Uterus (tissue), 4 donors: ENCODE data around the gene LRIG2. TPM values are rescaled to one million over a fixed set of nuclear protein-coding genes. Genes with fewer than 3 reads are reported as not detected.
"Not testable (repeated sequence)": the region's sequence is repeated elsewhere in the genome, so short reads cannot be mapped to it uniquely, and the experiment has no call there.

Experiments used
- DNase-seq, 2 donors: peaks; one replicate each; pipeline ENCODE4 v3.0.0-alpha.2; 2019 to 2020
- H3K27ac ChIP-seq, 2 donors: fragments of 200-600 bp; sonication (generic); 1 replicate in 1 of 2; 2 replicates in 1 of 2; pipeline ENCODE4 v1.5.1; 2016 to 2018
- H3K27me3 ChIP-seq, 2 donors: fragments of 200-600 bp; sonication (generic); one replicate each; pipeline ENCODE4 v1.5.1; 2018 to 2019; ENCODE audit warnings: control low read depth in 1 of 2
- H3K36me3 ChIP-seq, 2 donors: fragments of 200-600 bp; sonication (generic); one replicate each; pipeline ENCODE4 v1.5.1; 2019; ENCODE audit warnings: control low read depth in 1 of 2
- H3K4me1 ChIP-seq, 2 donors: fragments of 200-600 bp; sonication (generic); one replicate each; pipeline ENCODE4 v1.5.1; 2018 to 2019; ENCODE audit warnings: control low read depth in 1 of 2
- H3K4me3 ChIP-seq, 2 donors: fragments of 200-600 bp; sonication (generic); 1 replicate in 1 of 2; 2 replicates in 1 of 2; pipeline ENCODE4 v1.5.1; 2018 to 2019; ENCODE audit warnings: mild to moderate bottlenecking in 1 of 2
- H3K9me3 ChIP-seq, 2 donors: fragments of 200-600 bp; sonication (generic); one replicate each; pipeline ENCODE4 v1.5.1; 2019; ENCODE audit warnings: control low read depth in 1 of 2
- CTCF ChIP-seq, 4 experiments: fragments of 200-600 bp in 2 of 4; fragments of 450-650 bp in 2 of 4; sonication (generic) in 2 of 4; IDR thresholded peaks; one replicate each; pipeline ENCODE4 v1.5.1; 2016 to 2019; ENCODE audit warnings: antibody characterized with exemption in 4 of 4, mild to moderate bottlenecking in 2 of 4, moderate library complexity in 1 of 4
- POLR2A ChIP-seq, 2 donors: fragments of 450-650 bp; IDR thresholded peaks; one replicate each; pipeline ENCODE4 v1.6.1; 2016; ENCODE audit warnings: antibody characterized with exemption in 2 of 2, mild to moderate bottlenecking in 1 of 2, moderate library complexity in 1 of 2
- intact Hi-C: fragments of 100-400 bp; cut with DNase I; formaldehyde crosslinking; loops from one replicate; pipeline ENCODE4 v1.15.1; 2023; ENCODE audit warnings: low total_unique reads
- total RNA-seq, 4 donors: library from RNA; depleted of rRNA in 3 of 4; stranded (reverse); fragments of >200 nt in 3 of 4; gene quantifications; one replicate each; pipeline versions ENCODE4 v1.1.0 to v1.2.4, GENCODE V29; 2014 to 2023
- donor health status: DM: yes; HTN: yes; CAD: no.

LRIG2 gene
- total RNA-seq, 4 donors from 2014 or later, result 7.2 to 55.8 (median 26.5) TPM

- intact Hi-C loops, result loop anchor here (10.0 kb wide), 1 partner anchor 156 kb away; no protein-coding TSS in a partner anchor
- TF ChIP-seq CTCF (IDR thresholded peaks at IDR 0.05), result no peak
- no peak for TF ChIP-seq POLR2A (IDR thresholded peaks at IDR 0.05)
Measured at GRCh38 chr1:113040718-113041412, 32.1 kb upstream of the LRIG2 start.

DNA sequence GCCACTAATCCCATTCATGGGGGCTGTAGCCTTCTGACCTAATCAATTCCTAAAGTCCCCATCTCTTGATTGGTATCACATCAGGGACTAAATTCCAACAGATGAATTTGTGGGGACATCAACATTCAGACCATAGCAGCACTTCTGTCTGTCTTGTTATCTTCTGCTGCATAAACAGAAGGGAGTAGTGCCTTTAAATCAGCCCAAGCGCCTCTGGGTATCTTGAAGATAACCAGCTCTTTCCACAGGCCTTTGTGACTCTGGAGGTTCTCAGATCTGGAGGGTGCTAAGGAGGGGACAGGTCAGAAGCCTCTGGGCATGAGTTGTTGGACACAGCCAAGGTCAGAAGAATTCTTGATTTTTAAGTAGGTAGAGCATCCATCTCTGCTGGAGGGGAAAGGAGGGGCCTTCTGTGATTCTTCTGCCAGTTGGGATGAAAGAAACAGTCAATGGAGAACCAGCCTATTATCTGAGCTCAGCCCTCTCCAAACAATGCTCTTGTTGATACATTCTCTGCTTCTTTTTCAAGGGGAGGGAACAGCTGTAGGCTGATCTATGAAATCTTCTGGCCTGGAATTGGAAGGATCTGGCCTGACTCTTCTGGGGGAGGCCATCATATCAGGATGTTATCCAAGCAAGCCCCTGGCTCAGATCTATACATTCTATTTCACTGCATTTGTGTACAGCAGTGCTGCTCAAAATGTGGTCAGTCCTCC is 31.3 kb upstream of the LRIG2 start:
- H3K27ac ChIP-seq, result no peak overlapping the region
- no peaks in the 10 kb centered on the region for H3K36me3 ChIP-seq
- H3K4me1 ChIP-seq, result no peaks in the 10 kb centered on the region
- H3K27me3 ChIP-seq, result no peaks in the 10 kb centered on the region
- no peak for DNase-seq
- no peak overlapping the region for H3K4me3 ChIP-seq
- no peaks in the 10 kb centered on the region for H3K9me3 ChIP-seq
- TF ChIP-seq CTCF (IDR thresholded peaks at IDR 0.05) (no peak), POLR2A (IDR thresholded peaks at IDR 0.05) (no peak)
- intact Hi-C loops, result loop anchor here (10.0 kb wide), 1 partner anchor 157 kb away; no protein-coding TSS in a partner anchor

More at GRCh38 chr1:113040718-113041412, 32.1 kb upstream of the LRIG2 start:
- Histone ChIP-seq H3K4me1 (no peaks in the 10 kb centered on the region), H3K4me3 (no peak overlapping the region), H3K36me3 (no peaks in the 10 kb centered on the region), H3K9me3 (no peaks in the 10 kb centered on the region), H3K27ac (peak overlapping the region in 1 of 2 donors; percentile 56), H3K27me3 (no peaks in the 10 kb centered on the region)
- DNase-seq, result no peak

DNA sequence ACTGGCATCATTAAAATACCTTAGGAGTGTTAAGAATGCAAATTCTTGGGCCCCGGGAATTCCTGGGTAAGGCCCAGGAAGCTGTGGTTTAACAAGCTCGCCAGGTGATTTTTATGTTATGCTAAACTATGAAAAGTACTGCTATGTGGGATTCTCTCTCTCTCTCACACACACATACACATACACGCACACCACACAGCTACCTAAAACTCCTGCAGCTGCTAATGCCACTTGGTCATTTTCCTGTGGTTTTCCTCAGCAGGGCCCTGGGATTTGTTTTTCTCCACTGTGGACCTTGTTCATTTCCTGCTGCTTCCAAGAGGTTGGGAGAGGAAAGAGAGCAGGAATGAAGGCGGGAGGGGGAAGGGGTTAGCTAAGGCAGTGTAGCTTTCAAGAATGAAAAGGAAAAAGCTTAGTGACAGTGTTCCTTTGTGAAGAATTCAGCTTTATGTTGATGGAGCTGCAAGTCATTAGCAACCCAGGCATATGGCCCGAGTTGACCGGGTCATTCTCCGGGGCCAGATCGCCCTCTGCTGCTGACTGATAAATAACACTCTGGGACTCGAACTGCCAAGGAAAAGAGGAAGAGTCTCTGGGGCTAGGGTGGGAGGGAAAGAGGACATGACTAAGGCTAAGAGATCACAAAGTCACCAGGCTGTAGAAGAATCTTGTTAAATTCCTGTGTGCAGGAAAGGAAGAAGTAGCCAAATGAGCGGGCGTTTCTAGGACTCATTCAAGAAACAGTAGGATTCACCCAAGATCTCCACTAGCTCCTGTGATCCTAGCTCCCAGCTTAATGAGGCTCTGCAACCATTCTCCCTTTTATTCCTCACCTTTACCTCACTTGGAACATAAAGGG is 30.5 kb upstream of the LRIG2 start:
- H3K36me3 ChIP-seq, result no peaks in the 10 kb centered on the region
- no peaks in the 10 kb centered on the region for H3K4me1 ChIP-seq
- no peak overlapping the region for H3K4me3 ChIP-seq
- DNase-seq, result peak; percentile 62 to 66
- intact Hi-C loops, result loop anchor here (10.0 kb wide), 1 partner anchor 158 kb away; no protein-coding TSS in a partner anchor
- no peaks in the 10 kb centered on the region for H3K27me3 ChIP-seq
- TF ChIP-seq CTCF (IDR thresholded peaks at IDR 0.05), result peak; percentile 62 to 75 (median 68)
- no peak for TF ChIP-seq POLR2A (IDR thresholded peaks at IDR 0.05)
- no peaks in the 10 kb centered on the region for H3K9me3 ChIP-seq
- H3K27ac ChIP-seq, result no peak overlapping the region

- not testable (repeated sequence) for H3K27me3 ChIP-seq, H3K4me3 ChIP-seq, H3K36me3 ChIP-seq, H3K27ac ChIP-seq, H3K4me1 ChIP-seq, H3K9me3 ChIP-seq, DNase-seq
- intact Hi-C loops, result loop anchor here (10.0 kb wide), 1 partner anchor 158 kb away; no protein-coding TSS in a partner anchor
Measured at GRCh38 chr1:113043144-113043488, 29.9 kb upstream of the LRIG2 start.

GRCh38 chr1:113046569-113046968 is 26.4 kb upstream of the LRIG2 start:
- intact Hi-C loops, result loop anchor here (10.0 kb wide), 1 partner anchor 162 kb away; no protein-coding TSS in a partner anchor

More at GRCh38 chr1:113046569-113046968, 26.4 kb upstream of the LRIG2 start:
- Histone ChIP-seq H3K27ac (no peak overlapping the region), H3K4me1 (no peaks in the 10 kb centered on the region), H3K36me3 (no peaks in the 10 kb centered on the region), H3K27me3 (no peaks in the 10 kb centered on the region), H3K4me3 (no peak overlapping the region), H3K9me3 (no peaks in the 10 kb centered on the region)
- TF ChIP-seq CTCF (IDR thresholded peaks at IDR 0.05) (no peak), POLR2A (IDR thresholded peaks at IDR 0.05) (no peak)
- DNase-seq, result no peak
